ENCODE data around the gene SCAND1.
"Not testable (repeated sequence)": the region's sequence is repeated elsewhere in the genome, so short reads cannot be mapped to it uniquely, and the experiment has no call there.

Gene SCAND1

DNA sequence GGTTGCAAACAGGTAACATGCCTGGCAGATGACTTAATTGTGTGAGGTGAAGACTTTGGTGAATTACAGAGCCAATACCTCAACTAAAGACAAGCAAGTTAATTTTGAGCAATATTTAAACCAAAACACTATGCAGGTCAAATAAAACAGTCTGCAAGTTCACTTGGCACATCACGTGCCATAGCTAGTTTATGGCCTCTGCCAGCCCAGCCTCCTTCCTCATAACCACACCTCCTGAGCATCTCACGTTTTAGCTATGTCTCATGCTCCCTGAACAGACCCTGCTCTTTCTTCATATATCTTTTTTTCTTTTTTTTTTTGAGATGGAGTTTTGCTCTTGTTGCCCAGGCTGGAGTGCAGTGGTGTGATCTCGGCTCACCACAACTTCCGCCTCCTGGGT, 9.6 kb upstream of the SCAND1 start:
- Histone ChIP-seq H3K36me3 (ENCODE audit: control insufficient read depth, low read length) (no peaks in the 10 kb centered on the region), H3K4me3 (ENCODE audit: low read length) (no peak overlapping the region), H3F3A (ENCODE audit: control insufficient read depth, insufficient read depth) (no peaks in the 10 kb centered on the region), H4K20me1 (ENCODE audit: control insufficient read depth, insufficient read depth, low read depth, low read length) (no peaks in the 10 kb centered on the region), H3K4me1 (ENCODE audit: control insufficient read depth, low read length) (peaks cover 3% of the 10 kb centered on the region; the same call in 1 of the 2 replicates), H3K27ac (ENCODE audit: low read depth, low read length) (no peak overlapping the region), H3K4me2 (ENCODE audit: low read length) (no peak overlapping the region), H3K27me3 (ENCODE audit: control insufficient read depth, low read length) (no peaks in the 10 kb centered on the region), H3K79me2 (ENCODE audit: control insufficient read depth, low read length) (no peaks in the 10 kb centered on the region), H3K9me3 (ENCODE audit: control insufficient read depth, insufficient read depth, low read length) (no peaks in the 10 kb centered on the region), H3K9me2 (replicated peaks; ENCODE audit: control insufficient read depth, low read length) (no peaks in the 10 kb centered on the region)
- no peak for TF ChIP-seq EZH2phosphoT487 (IDR thresholded peaks at IDR 0.05; ENCODE audit: borderline replicate concordance, low read length)
- TF ChIP-seq, protein P1, sequence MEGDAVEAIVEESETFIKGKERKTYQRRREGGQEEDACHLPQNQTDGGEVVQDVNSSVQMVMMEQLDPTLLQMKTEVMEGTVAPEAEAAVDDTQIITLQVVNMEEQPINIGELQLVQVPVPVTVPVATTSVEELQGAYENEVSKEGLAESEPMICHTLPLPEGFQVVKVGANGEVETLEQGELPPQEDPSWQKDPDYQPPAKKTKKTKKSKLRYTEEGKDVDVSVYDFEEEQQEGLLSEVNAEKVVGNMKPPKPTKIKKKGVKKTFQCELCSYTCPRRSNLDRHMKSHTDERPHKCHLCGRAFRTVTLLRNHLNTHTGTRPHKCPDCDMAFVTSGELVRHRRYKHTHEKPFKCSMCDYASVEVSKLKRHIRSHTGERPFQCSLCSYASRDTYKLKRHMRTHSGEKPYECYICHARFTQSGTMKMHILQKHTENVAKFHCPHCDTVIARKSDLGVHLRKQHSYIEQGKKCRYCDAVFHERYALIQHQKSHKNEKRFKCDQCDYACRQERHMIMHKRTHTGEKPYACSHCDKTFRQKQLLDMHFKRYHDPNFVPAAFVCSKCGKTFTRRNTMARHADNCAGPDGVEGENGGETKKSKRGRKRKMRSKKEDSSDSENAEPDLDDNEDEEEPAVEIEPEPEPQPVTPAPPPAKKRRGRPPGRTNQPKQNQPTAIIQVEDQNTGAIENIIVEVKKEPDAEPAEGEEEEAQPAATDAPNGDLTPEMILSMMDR (IDR thresholded peaks at IDR 0.05; ENCODE audit: low read depth, low read length, poor library complexity, severe bottlenecking), result no peak

DNA sequence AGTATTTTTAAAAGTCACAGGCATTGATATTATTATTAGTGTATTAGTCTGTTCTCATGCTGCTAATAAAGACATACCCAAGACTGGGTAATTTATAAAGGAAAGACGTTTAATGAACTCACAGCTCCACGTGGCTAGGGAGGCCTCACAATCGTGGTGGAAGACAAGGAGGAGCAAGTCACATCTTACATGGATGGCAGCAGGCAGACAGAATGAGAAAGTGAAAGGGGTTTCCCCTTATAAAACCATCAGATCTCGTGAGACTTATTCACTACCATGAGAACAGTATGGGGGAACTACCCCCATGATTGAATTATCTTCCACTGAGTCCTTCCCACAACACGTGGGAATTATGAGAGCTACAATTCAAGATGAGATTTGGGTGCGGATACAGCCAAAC, 5.0 kb upstream of the SCAND1 start:
- not testable (repeated sequence) for H3K27me3 ChIP-seq (ENCODE audit: control insufficient read depth, low read length); H3K4me2 ChIP-seq (ENCODE audit: low read length); H3K4me3 ChIP-seq (ENCODE audit: low read length); H3F3A ChIP-seq (ENCODE audit: control insufficient read depth, insufficient read depth); H3K27ac ChIP-seq (ENCODE audit: low read depth, low read length); H3K9me2 ChIP-seq (replicated peaks; ENCODE audit: control insufficient read depth, low read length); H4K20me1 ChIP-seq (ENCODE audit: control insufficient read depth, insufficient read depth, low read depth, low read length); H3K9me3 ChIP-seq (ENCODE audit: control insufficient read depth, insufficient read depth, low read length); H3K36me3 ChIP-seq (ENCODE audit: control insufficient read depth, low read length)
- peaks cover 14% of the 10 kb centered on the region for H3K4me1 ChIP-seq (ENCODE audit: control insufficient read depth, low read length)
- peaks cover 17% of the 10 kb centered on the region for H3K79me2 ChIP-seq (ENCODE audit: control insufficient read depth, low read length)

DNA sequence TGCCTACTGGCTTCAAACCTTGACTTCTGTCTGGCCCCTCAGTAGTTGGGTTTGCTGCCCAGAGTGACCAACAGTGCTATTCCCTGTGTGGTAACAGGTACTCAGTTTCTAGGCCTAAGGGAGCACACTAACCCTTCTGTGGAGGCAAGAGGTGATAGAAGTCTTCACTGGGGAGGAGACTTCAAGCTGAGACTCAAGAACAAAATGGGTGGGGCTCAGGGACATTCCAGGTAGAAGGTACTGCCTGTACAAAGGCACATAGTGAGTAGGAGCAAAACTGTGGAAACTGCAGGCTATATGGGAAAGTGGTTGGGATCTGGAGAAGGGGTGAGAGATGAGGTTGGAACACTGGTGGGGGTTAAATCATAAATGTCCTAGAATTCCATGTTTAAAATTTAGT, 2.3 kb upstream of the SCAND1 start:
- no peaks in the 10 kb centered on the region; the same call in 1 of the 2 replicates for H3K9me3 ChIP-seq (ENCODE audit: control insufficient read depth, insufficient read depth, low read length)
- peaks cover 9% of the 10 kb centered on the region; the same call in 1 of the 2 replicates for H3F3A ChIP-seq (ENCODE audit: control insufficient read depth, insufficient read depth)
- H3K4me1 ChIP-seq (ENCODE audit: control insufficient read depth, low read length), result peaks cover 27% of the 10 kb centered on the region

DNA sequence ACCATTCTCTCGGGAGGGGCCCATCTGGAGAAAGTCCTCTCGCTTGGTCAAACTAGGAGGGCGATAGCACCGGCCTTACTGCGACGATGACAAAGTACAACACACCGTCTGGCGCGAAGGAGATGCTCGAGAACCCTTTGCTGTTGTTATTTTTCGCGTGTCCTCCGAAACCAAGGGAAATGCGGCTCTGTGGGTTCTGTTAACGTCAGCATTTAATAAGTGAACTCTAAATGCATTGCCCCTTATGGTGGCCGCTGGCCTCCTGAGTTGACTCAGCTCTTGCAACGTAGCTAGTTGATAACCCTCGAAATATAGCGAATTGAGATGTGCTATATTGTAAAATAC, 577 bp upstream of the SCAND1 start:
- Histone ChIP-seq H3K27ac (ENCODE audit: low read depth, low read length) (peak overlapping the region; percentile 98), H3K36me3 (ENCODE audit: control insufficient read depth, low read length) (peaks cover 25% of the 10 kb centered on the region), H3K4me3 (ENCODE audit: low read length) (peak overlapping the region; percentile 89), H3K9me3 (ENCODE audit: control insufficient read depth, insufficient read depth, low read length) (no peaks in the 10 kb centered on the region; the same call in 1 of the 2 replicates), H4K20me1 (ENCODE audit: control insufficient read depth, insufficient read depth, low read depth, low read length) (peaks cover 7% of the 10 kb centered on the region; the same call in 1 of the 2 replicates), H3K79me2 (ENCODE audit: control insufficient read depth, low read length) (peaks cover 41% of the 10 kb centered on the region), H3F3A (ENCODE audit: control insufficient read depth, insufficient read depth) (peaks cover 14% of the 10 kb centered on the region), H3K27me3 (ENCODE audit: control insufficient read depth, low read length) (no peaks in the 10 kb centered on the region), H3K9me2 (replicated peaks; ENCODE audit: control insufficient read depth, low read length) (no peaks in the 10 kb centered on the region), H3K4me1 (ENCODE audit: control insufficient read depth, low read length) (peaks cover 27% of the 10 kb centered on the region), H3K4me2 (ENCODE audit: low read length) (peak overlapping the region; percentile 90)
- TF ChIP-seq, protein P1 (IDR thresholded peaks at IDR 0.05; ENCODE audit: low read depth, low read length, poor library complexity, severe bottlenecking), result no peak
- TF ChIP-seq EZH2phosphoT487 (IDR thresholded peaks at IDR 0.05; ENCODE audit: borderline replicate concordance, low read length), result no peak

More for the DNA sequence above, 2.3 kb upstream of the SCAND1 start:
- Histone ChIP-seq H3K27ac (ENCODE audit: low read depth, low read length) (no peak overlapping the region), H3K79me2 (ENCODE audit: control insufficient read depth, low read length) (peaks cover 41% of the 10 kb centered on the region), H3K9me2 (replicated peaks; ENCODE audit: control insufficient read depth, low read length) (no peaks in the 10 kb centered on the region), H4K20me1 (ENCODE audit: control insufficient read depth, insufficient read depth, low read depth, low read length) (peaks cover 7% of the 10 kb centered on the region; the same call in 1 of the 2 replicates), H3K27me3 (ENCODE audit: control insufficient read depth, low read length) (no peaks in the 10 kb centered on the region), H3K4me3 (ENCODE audit: low read length) (no peak overlapping the region), H3K36me3 (ENCODE audit: control insufficient read depth, low read length) (peaks cover 25% of the 10 kb centered on the region), H3K4me2 (ENCODE audit: low read length) (no peak overlapping the region)
- TF ChIP-seq EZH2phosphoT487 (IDR thresholded peaks at IDR 0.05; ENCODE audit: borderline replicate concordance, low read length), result no peak
- TF ChIP-seq, protein P1 (IDR thresholded peaks at IDR 0.05; ENCODE audit: low read depth, low read length, poor library complexity, severe bottlenecking), result no peak
